ENCODE measurements around the gene UROC1.

DNA sequence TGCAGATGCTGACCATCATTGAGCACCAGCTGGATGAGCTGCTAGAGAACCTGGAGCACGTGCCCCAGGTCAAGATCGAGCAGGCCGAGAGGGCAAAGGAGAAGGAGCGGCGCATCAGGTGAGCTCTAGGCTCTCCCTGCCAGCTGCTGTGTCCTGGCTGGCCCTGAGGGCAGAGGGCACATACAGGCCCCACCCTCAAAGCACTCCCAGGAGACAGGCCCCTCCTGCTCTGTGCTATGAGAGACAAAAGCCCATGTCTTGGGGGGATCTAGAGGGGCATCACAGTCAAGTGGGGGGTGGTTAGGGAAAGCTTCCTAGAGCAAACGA, 83.3 kb downstream of the UROC1 start:
- TF ChIP-seq, protein P1, sequence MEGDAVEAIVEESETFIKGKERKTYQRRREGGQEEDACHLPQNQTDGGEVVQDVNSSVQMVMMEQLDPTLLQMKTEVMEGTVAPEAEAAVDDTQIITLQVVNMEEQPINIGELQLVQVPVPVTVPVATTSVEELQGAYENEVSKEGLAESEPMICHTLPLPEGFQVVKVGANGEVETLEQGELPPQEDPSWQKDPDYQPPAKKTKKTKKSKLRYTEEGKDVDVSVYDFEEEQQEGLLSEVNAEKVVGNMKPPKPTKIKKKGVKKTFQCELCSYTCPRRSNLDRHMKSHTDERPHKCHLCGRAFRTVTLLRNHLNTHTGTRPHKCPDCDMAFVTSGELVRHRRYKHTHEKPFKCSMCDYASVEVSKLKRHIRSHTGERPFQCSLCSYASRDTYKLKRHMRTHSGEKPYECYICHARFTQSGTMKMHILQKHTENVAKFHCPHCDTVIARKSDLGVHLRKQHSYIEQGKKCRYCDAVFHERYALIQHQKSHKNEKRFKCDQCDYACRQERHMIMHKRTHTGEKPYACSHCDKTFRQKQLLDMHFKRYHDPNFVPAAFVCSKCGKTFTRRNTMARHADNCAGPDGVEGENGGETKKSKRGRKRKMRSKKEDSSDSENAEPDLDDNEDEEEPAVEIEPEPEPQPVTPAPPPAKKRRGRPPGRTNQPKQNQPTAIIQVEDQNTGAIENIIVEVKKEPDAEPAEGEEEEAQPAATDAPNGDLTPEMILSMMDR (conservative IDR thresholded peaks at IDR 0.05; ENCODE audit: low read depth in 2 of 2): no peak
- TF ChIP-seq STAT1 (IDR thresholded peaks at IDR 0.05; ENCODE audit: unreplicated experiment) (no peak), EZH2 (IDR thresholded peaks at IDR 0.05; ENCODE audit: low read depth, unreplicated experiment) (no peak), EZH2phosphoT487 (IDR thresholded peaks at IDR 0.05; ENCODE audit: unreplicated experiment) (no peak), CREB1 (CRISPR knock-in tag; IDR thresholded peaks at IDR 0.05; ENCODE audit: low read depth) (no peak), POLR2AphosphoS5 (IDR thresholded peaks at IDR 0.05; ENCODE audit: low read depth) (no peak), NANOG (IDR thresholded peaks at IDR 0.05; ENCODE audit: borderline replicate concordance) (no peak), JUNB (IDR thresholded peaks at IDR 0.05; ENCODE audit: unreplicated experiment) (no peak), ZNF114 (CRISPR knock-in tag; IDR thresholded peaks at IDR 0.05) (no peak)
- TF ChIP-seq, protein P2, sequence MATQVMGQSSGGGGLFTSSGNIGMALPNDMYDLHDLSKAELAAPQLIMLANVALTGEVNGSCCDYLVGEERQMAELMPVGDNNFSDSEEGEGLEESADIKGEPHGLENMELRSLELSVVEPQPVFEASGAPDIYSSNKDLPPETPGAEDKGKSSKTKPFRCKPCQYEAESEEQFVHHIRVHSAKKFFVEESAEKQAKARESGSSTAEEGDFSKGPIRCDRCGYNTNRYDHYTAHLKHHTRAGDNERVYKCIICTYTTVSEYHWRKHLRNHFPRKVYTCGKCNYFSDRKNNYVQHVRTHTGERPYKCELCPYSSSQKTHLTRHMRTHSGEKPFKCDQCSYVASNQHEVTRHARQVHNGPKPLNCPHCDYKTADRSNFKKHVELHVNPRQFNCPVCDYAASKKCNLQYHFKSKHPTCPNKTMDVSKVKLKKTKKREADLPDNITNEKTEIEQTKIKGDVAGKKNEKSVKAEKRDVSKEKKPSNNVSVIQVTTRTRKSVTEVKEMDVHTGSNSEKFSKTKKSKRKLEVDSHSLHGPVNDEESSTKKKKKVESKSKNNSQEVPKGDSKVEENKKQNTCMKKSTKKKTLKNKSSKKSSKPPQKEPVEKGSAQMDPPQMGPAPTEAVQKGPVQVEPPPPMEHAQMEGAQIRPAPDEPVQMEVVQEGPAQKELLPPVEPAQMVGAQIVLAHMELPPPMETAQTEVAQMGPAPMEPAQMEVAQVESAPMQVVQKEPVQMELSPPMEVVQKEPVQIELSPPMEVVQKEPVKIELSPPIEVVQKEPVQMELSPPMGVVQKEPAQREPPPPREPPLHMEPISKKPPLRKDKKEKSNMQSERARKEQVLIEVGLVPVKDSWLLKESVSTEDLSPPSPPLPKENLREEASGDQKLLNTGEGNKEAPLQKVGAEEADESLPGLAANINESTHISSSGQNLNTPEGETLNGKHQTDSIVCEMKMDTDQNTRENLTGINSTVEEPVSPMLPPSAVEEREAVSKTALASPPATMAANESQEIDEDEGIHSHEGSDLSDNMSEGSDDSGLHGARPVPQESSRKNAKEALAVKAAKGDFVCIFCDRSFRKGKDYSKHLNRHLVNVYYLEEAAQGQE (IDR thresholded peaks at IDR 0.05; ENCODE audit: unreplicated experiment): no peak
- TF ChIP-seq, protein P3, sequence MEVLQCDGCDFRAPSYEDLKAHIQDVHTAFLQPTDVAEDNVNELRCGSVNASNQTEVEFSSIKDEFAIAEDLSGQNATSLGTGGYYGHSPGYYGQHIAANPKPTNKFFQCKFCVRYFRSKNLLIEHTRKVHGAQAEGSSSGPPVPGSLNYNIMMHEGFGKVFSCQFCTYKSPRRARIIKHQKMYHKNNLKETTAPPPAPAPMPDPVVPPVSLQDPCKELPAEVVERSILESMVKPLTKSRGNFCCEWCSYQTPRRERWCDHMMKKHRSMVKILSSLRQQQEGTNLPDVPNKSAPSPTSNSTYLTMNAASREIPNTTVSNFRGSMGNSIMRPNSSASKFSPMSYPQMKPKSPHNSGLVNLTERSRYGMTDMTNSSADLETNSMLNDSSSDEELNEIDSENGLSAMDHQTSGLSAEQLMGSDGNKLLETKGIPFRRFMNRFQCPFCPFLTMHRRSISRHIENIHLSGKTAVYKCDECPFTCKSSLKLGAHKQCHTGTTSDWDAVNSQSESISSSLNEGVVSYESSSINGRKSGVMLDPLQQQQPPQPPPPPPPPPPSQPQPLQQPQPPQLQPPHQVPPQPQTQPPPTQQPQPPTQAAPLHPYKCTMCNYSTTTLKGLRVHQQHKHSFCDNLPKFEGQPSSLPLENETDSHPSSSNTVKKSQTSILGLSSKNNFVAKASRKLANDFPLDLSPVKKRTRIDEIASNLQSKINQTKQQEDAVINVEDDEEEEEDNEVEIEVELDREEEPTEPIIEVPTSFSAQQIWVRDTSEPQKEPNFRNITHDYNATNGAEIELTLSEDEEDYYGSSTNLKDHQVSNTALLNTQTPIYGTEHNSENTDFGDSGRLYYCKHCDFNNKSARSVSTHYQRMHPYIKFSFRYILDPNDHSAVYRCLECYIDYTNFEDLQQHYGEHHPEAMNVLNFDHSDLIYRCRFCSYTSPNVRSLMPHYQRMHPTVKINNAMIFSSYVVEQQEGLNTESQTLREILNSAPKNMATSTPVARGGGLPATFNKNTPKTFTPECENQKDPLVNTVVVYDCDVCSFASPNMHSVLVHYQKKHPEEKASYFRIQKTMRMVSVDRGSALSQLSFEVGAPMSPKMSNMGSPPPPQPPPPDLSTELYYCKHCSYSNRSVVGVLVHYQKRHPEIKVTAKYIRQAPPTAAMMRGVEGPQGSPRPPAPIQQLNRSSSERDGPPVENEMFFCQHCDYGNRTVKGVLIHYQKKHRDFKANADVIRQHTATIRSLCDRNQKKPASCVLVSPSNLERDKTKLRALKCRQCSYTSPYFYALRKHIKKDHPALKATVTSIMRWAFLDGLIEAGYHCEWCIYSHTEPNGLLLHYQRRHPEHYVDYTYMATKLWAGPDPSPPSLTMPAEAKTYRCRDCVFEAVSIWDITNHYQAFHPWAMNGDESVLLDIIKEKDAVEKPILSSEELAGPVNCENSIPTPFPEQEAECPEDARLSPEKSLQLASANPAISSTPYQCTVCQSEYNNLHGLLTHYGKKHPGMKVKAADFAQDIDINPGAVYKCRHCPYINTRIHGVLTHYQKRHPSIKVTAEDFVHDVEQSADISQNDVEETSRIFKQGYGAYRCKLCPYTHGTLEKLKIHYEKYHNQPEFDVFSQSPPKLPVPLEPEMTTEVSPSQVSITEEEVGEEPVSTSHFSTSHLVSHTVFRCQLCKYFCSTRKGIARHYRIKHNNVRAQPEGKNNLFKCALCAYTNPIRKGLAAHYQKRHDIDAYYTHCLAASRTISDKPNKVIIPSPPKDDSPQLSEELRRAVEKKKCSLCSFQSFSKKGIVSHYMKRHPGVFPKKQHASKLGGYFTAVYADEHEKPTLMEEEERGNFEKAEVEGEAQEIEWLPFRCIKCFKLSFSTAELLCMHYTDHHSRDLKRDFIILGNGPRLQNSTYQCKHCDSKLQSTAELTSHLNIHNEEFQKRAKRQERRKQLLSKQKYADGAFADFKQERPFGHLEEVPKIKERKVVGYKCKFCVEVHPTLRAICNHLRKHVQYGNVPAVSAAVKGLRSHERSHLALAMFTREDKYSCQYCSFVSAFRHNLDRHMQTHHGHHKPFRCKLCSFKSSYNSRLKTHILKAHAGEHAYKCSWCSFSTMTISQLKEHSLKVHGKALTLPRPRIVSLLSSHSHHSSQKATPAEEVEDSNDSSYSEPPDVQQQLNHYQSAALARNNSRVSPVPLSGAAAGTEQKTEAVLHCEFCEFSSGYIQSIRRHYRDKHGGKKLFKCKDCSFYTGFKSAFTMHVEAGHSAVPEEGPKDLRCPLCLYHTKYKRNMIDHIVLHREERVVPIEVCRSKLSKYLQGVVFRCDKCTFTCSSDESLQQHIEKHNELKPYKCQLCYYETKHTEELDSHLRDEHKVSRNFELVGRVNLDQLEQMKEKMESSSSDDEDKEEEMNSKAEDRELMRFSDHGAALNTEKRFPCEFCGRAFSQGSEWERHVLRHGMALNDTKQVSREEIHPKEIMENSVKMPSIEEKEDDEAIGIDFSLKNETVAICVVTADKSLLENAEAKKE (CRISPR knock-in tag; IDR thresholded peaks at IDR 0.05): no peak
